ENCODE results near the gene TMED9. TPM values are rescaled to one million over a fixed set of nuclear protein-coding genes. Genes with fewer than 3 reads are reported as not detected.
A peak's percentile ranks its signal among the peaks of the same experiment; 100 is the strongest.

Gene TMED9
- total RNA-seq, 1 experiment from 2014 or later: 156 TPM

DNA sequence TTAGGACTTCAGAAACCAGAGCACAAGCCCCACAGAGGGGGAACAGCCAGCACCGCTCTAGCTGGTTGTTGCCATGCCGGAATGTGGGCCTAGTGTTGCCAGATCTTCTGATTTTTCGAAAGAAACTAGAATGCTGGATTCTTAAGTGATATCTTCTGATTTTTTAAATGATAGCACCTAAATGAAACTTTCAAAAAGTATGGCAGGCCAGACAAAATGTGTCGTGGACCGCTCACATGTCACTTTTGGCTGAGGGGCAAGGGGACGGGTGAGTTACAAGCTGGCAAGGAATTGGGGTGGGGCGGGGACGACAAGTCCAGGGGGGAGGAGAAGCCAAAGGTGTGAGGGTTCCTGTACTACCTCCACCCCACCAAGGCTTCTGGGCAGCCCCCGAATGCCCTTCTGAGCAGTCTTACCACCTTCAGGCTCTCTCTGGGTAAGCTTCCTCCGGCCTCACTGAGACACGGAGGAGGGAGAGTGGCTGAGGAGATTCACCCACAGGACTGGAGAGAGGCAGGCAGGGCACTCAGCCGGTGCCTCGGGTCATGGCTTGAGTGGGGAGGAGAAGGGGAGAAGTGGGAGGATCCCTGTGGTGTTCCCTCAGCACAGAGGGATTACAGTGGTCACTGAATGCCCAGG is 18.2 kb downstream of the TMED9 start:
- TF ChIP-seq, protein P1, sequence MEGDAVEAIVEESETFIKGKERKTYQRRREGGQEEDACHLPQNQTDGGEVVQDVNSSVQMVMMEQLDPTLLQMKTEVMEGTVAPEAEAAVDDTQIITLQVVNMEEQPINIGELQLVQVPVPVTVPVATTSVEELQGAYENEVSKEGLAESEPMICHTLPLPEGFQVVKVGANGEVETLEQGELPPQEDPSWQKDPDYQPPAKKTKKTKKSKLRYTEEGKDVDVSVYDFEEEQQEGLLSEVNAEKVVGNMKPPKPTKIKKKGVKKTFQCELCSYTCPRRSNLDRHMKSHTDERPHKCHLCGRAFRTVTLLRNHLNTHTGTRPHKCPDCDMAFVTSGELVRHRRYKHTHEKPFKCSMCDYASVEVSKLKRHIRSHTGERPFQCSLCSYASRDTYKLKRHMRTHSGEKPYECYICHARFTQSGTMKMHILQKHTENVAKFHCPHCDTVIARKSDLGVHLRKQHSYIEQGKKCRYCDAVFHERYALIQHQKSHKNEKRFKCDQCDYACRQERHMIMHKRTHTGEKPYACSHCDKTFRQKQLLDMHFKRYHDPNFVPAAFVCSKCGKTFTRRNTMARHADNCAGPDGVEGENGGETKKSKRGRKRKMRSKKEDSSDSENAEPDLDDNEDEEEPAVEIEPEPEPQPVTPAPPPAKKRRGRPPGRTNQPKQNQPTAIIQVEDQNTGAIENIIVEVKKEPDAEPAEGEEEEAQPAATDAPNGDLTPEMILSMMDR (conservative IDR thresholded peaks at IDR 0.05): no peak
- no peak overlapping the region for H2BK5ac ChIP-seq (ENCODE audit: insufficient read length, low read length)
- Mint-ChIP-seq H3K27ac (peak overlapping the region in 1 of 3 experiments; percentile 74; a peak in 2 of 7 replicates), H3K9me3 (no peaks in the 10 kb centered on the region), H3K36me3 (ENCODE audit: insufficient read depth in 1 of 3, low read depth in 3 of 3) (peaks cover 2 to 17% (median 10%) of the 10 kb centered on the region in 3 experiments; a peak in 5 of 7 replicates), H3K4me1 (peaks cover 13 to 19% of the 10 kb centered on the region in 2 experiments), H3K4me3 (no peak overlapping the region), H3K27me3 (ENCODE audit: low read depth) (no peaks in the 10 kb centered on the region)
- H3K27ac ChIP-seq (ENCODE audit: insufficient read length, low read depth, low read length): no peak overlapping the region
- H2BK20ac ChIP-seq (ENCODE audit: low read depth, low read length, poor library complexity, severe bottlenecking): no peak overlapping the region
- H3K23ac ChIP-seq (ENCODE audit: insufficient read length, low read depth, low read length): no peak overlapping the region
- no peak for DNase-seq
- WGBS (ENCODE audit: extremely low coverage, insufficient read length, low lambda C conversion rate): no CpG with 5 or more reads among the region's 13 CpGs
- no peaks in the 10 kb centered on the region for H3K79me2 ChIP-seq (ENCODE audit: insufficient read depth, low read length)
- H4K8ac ChIP-seq (replicated peaks; ENCODE audit: insufficient read length, low read depth, low read length): no peak overlapping the region
- H3K79me1 ChIP-seq (ENCODE audit: insufficient read depth, low read depth, low read length, poor library complexity, severe bottlenecking): no peaks in the 10 kb centered on the region
- no peak overlapping the region for H3K56ac ChIP-seq (ENCODE audit: insufficient read length, low read depth, low read length)
- H4K20me1 ChIP-seq (ENCODE audit: control insufficient read depth, insufficient read depth, insufficient read length): no peaks in the 10 kb centered on the region
- H4K5ac ChIP-seq (ENCODE audit: insufficient read length, low read depth, low read length): no peak overlapping the region
- H3K23me2 ChIP-seq (ENCODE audit: insufficient read length, low read depth, low read length, poor library complexity, severe bottlenecking): no peaks in the 10 kb centered on the region
- no peak overlapping the region for H3K4me2 ChIP-seq (ENCODE audit: insufficient read depth, insufficient read length, low read length)
- H3K4me1 ChIP-seq (ENCODE audit: insufficient read depth, low read length): no peaks in the 10 kb centered on the region; the same call in 1 of the 2 replicates
- H3K4ac ChIP-seq (ENCODE audit: low read depth, low read length): no peak overlapping the region
- H3K9ac ChIP-seq (ENCODE audit: extremely low read depth, insufficient read length, low read length): no peak overlapping the region
- H3K18ac ChIP-seq (ENCODE audit: insufficient read length, low read depth, low read length): no peak overlapping the region
- H2AFZ ChIP-seq (ENCODE audit: low read length): no peak overlapping the region
- no peak overlapping the region for H3T11ph ChIP-seq (ENCODE audit: low read length)
- no peak overlapping the region; the same call in 1 of the 2 replicates for H3K14ac ChIP-seq (ENCODE audit: insufficient read depth, low read length)
- H2BK120ac ChIP-seq (ENCODE audit: low read depth, low read length, poor library complexity, severe bottlenecking): no peak overlapping the region
- no peak overlapping the region for H2BK12ac ChIP-seq (ENCODE audit: insufficient read length, low read depth, low read length)
- H4K91ac ChIP-seq (ENCODE audit: insufficient read length, low read depth, low read length): no peak overlapping the region
- no peak overlapping the region for H2BK15ac ChIP-seq (ENCODE audit: low read depth, low read length)
- H3K27me3 ChIP-seq (ENCODE audit: insufficient read depth, low read length): no peaks in the 10 kb centered on the region
- H3K9me3 ChIP-seq (ENCODE audit: control insufficient read depth, low read depth, low read length): no peaks in the 10 kb centered on the region
- no peak overlapping the region for H2AK5ac ChIP-seq (ENCODE audit: insufficient read length, low read length)
